ENCODE data around the gene KLF11. TPM values are rescaled to one million over a fixed set of nuclear protein-coding genes. Genes with fewer than 3 reads are reported as not detected.

The KLF11 gene
- 4.4 and 7.7 TPM in 2 replicates for total RNA-seq

GRCh38 chr2:10043256-10043905 lies at the start of gene KLF11:
Gene KLF11, plus strand, starts transcription at chr2:10043550. Its CDS starts 167 bp downstream, at chr2:10043717.
- peak; percentile 77 to 92 for DNase-seq (ENCODE audit: low read depth in 2 of 2)

GRCh38 chr2:9994462-9994861 lies 48.9 kb upstream of the KLF11 start:
- DNase-seq (ENCODE audit: low read depth in 2 of 2): no peak

- DNase-seq (ENCODE audit: low read depth in 2 of 2): no peak
Observed at GRCh38 chr2:9995059-9995458, 48.3 kb upstream of the KLF11 start.

- DNase-seq (ENCODE audit: low read depth in 2 of 2): no peak
Observed at GRCh38 chr2:9996321-9996720, 47.0 kb upstream of the KLF11 start.

- no peak for DNase-seq (ENCODE audit: low read depth in 2 of 2)
Observed at GRCh38 chr2:9997936-9998335, 45.4 kb upstream of the KLF11 start.

- no peak for DNase-seq (ENCODE audit: low read depth in 2 of 2)
Observed at GRCh38 chr2:9998916-9999654, 44.3 kb upstream of the KLF11 start.

- DNase-seq (ENCODE audit: low read depth in 2 of 2): no peak
Observed at GRCh38 chr2:9999693-10000092, 43.7 kb upstream of the KLF11 start.

- DNase-seq (ENCODE audit: low read depth in 2 of 2): no peak
Observed at GRCh38 chr2:10000541-10000940, 42.8 kb upstream of the KLF11 start.

- DNase-seq (ENCODE audit: low read depth in 2 of 2): no peak
Observed at GRCh38 chr2:10001586-10001985, 41.8 kb upstream of the KLF11 start.

- DNase-seq (ENCODE audit: low read depth in 2 of 2): no peak
Observed at GRCh38 chr2:10002109-10002508, 41.2 kb upstream of the KLF11 start.

- DNase-seq (ENCODE audit: low read depth in 2 of 2): no peak
Observed at GRCh38 chr2:10002681-10003080, 40.7 kb upstream of the KLF11 start.

GRCh38 chr2:10003206-10004125 lies 39.9 kb upstream of the KLF11 start:
- no peak for DNase-seq (ENCODE audit: low read depth in 2 of 2)

GRCh38 chr2:10004401-10004800 lies 38.9 kb upstream of the KLF11 start:
- DNase-seq (ENCODE audit: low read depth in 2 of 2): no peak

- DNase-seq (ENCODE audit: low read depth in 2 of 2): no peak
Observed at GRCh38 chr2:10004836-10005235, 38.5 kb upstream of the KLF11 start.

- no peak for DNase-seq (ENCODE audit: low read depth in 2 of 2)
Observed at GRCh38 chr2:10005461-10006235, 37.7 kb upstream of the KLF11 start.

- no peak for DNase-seq (ENCODE audit: low read depth in 2 of 2)
Observed at GRCh38 chr2:10006236-10007161, 36.9 kb upstream of the KLF11 start.

GRCh38 chr2:10007435-10007834 lies 35.9 kb upstream of the KLF11 start:
- DNase-seq (ENCODE audit: low read depth in 2 of 2): no peak

GRCh38 chr2:10007921-10008808 lies 35.2 kb upstream of the KLF11 start:
- DNase-seq (ENCODE audit: low read depth in 2 of 2): no peak

- no peak for DNase-seq (ENCODE audit: low read depth in 2 of 2)
Observed at GRCh38 chr2:10008809-10009176, 34.6 kb upstream of the KLF11 start.

All from dermis microvascular lymphatic vessel endothelial cell (primary cell).